Endodermal cell (in vitro differentiated cells): ENCODE measurements around the gene COL21A1. TPM values are rescaled to one million over a fixed set of nuclear protein-coding genes. Genes with fewer than 3 reads are reported as not detected.

Source experiments
- DNase-seq: peaks from one replicate; pipeline ENCODE4 v3.0.0-alpha.2; 2017
- H3K27ac ChIP-seq: 2 replicates; pipeline ENCODE4 v1.5.1; 2013; ENCODE audit warnings: mild to moderate bottlenecking, low read depth, low read length, moderate library complexity
- H3K27me3 ChIP-seq: 2 replicates; pipeline ENCODE4 v1.6.1; 2013; ENCODE audit warnings: mild to moderate bottlenecking, low read length, moderate library complexity; ENCODE audit not compliant: insufficient read depth, control insufficient read depth, poor library complexity, severe bottlenecking
- H3K36me3 ChIP-seq: 2 replicates; pipeline ENCODE4 v1.7.0; 2013; ENCODE audit warnings: mild to moderate bottlenecking, low read length, moderate library complexity; ENCODE audit not compliant: control insufficient read depth, insufficient read depth
- H3K4me1 ChIP-seq: one replicate; pipeline ENCODE4 v1.7.0; 2013; ENCODE audit warnings: low read length; ENCODE audit not compliant: control insufficient read depth, insufficient read depth
- H3K4me3 ChIP-seq: 2 replicates; pipeline ENCODE4 v1.5.1; 2013; ENCODE audit warnings: mild to moderate bottlenecking, low read length, moderate library complexity
- H3K9ac ChIP-seq: 2 replicates; pipeline ENCODE4 v1.6.1; 2013; ENCODE audit warnings: mild to moderate bottlenecking, low read length, moderate library complexity; ENCODE audit not compliant: poor library complexity, severe bottlenecking; ENCODE audit errors: extremely low read depth
- H3K9me3 ChIP-seq: 2 replicates; pipeline ENCODE4 v1.6.1; 2013; ENCODE audit warnings: mild to moderate bottlenecking, low read length, moderate library complexity; ENCODE audit not compliant: control insufficient read depth
- H3K27ac Mint-ChIP-seq: 2 replicates; pipeline ENCODE4 v1.8.0; 2020; ENCODE audit warnings: mixed read lengths
- H3K27me3 Mint-ChIP-seq: 2 replicates; pipeline ENCODE4 v1.8.0; 2021; ENCODE audit warnings: mild to moderate bottlenecking, mixed read lengths; ENCODE audit not compliant: insufficient read depth
- H3K36me3 Mint-ChIP-seq: 2 replicates; pipeline ENCODE4 v1.8.0; 2020; ENCODE audit warnings: low read depth, mixed read lengths
- H3K4me1 Mint-ChIP-seq: 2 replicates; pipeline ENCODE4 v1.8.0; 2020; ENCODE audit warnings: mixed read lengths
- H3K4me3 Mint-ChIP-seq: 2 replicates; pipeline ENCODE4 v1.8.0; 2020; ENCODE audit warnings: mild to moderate bottlenecking, moderate library complexity, mixed read lengths
- H3K9me3 Mint-ChIP-seq: 2 replicates; pipeline ENCODE4 v1.8.0; 2020; ENCODE audit warnings: mild to moderate bottlenecking, mixed read lengths
- WGBS, 2 experiments: methylation state at CpG; one replicate each; pipeline versions ENCODE4 v1.1.5 to v1.1.7; 2013; ENCODE audit warnings: missing lambda C conversion rate in 2 of 2, mixed read lengths in 1 of 2; ENCODE audit not compliant: insufficient coverage in 1 of 2, insufficient read length in 1 of 2; 5-methylcytosine and 5-hydroxymethylcytosine counted together
- total RNA-seq, 2 donors: library from RNA; stranded (reverse); fragmentation: NEBNext Ultra II Directional in 1 of 2; extraction: Animal tissue kit (Norgen Biotek cat#: 25700) in 1 of 2; gene quantifications; 2 replicates in 1 of 2; 3 replicates in 1 of 2; pipeline ENCODE4 v1.2.1, GENCODE V29; 2021
- TF ChIP-seq, protein P1 (sequence below): fragments of 200-600 bp; sonication (generic); conservative IDR thresholded peaks from 2 replicates; pipeline ENCODE4 v1.5.0; 2021; ENCODE audit warnings: antibody characterized with exemption, mild to moderate bottlenecking

COL21A1 gene
- total RNA-seq, 2 donors from 2014 or later: 0.71 to 1.9 TPM

DNA sequence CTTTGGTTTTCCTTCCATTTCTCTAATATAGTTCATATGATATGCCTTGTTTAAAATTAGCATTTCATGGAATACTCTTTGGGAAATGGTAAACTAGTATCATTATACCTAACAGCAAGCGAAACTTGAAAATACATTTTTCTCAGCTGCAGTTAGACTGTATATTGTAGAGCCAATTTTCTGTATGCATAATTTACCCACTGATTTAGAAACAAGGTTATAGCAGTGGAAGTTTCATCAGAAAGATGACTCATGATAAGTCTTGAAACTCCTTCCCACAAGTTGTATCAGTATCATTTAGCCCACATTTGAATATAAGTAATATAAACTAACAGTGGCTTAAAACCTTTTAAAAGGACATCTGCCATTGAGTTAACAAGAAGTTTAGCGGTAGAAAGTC, 207.2 kb downstream of the COL21A1 start:
- no peaks in the 10 kb centered on the region for H3K9me3 Mint-ChIP-seq
- Histone ChIP-seq H3K27me3 (no peaks in the 10 kb centered on the region), H3K4me1 (no peaks in the 10 kb centered on the region), H3K9ac (no peak overlapping the region), H3K27ac (no peak overlapping the region), H3K9me3 (no peaks in the 10 kb centered on the region), H3K4me3 (no peak overlapping the region), H3K36me3 (no peaks in the 10 kb centered on the region)
- no peak for DNase-seq
- no peaks in the 10 kb centered on the region for H3K36me3 Mint-ChIP-seq
- H3K27me3 Mint-ChIP-seq: no peaks in the 10 kb centered on the region
- no peak overlapping the region for H3K27ac Mint-ChIP-seq
- 83 to 96% methylated on average over 2 of the region's 2 CpGs for WGBS, 2 experiments
- no peak overlapping the region for H3K4me3 Mint-ChIP-seq
- TF ChIP-seq, protein P1, sequence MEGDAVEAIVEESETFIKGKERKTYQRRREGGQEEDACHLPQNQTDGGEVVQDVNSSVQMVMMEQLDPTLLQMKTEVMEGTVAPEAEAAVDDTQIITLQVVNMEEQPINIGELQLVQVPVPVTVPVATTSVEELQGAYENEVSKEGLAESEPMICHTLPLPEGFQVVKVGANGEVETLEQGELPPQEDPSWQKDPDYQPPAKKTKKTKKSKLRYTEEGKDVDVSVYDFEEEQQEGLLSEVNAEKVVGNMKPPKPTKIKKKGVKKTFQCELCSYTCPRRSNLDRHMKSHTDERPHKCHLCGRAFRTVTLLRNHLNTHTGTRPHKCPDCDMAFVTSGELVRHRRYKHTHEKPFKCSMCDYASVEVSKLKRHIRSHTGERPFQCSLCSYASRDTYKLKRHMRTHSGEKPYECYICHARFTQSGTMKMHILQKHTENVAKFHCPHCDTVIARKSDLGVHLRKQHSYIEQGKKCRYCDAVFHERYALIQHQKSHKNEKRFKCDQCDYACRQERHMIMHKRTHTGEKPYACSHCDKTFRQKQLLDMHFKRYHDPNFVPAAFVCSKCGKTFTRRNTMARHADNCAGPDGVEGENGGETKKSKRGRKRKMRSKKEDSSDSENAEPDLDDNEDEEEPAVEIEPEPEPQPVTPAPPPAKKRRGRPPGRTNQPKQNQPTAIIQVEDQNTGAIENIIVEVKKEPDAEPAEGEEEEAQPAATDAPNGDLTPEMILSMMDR: no peak
- H3K4me1 Mint-ChIP-seq: peaks cover 6% of the 10 kb centered on the region

DNA sequence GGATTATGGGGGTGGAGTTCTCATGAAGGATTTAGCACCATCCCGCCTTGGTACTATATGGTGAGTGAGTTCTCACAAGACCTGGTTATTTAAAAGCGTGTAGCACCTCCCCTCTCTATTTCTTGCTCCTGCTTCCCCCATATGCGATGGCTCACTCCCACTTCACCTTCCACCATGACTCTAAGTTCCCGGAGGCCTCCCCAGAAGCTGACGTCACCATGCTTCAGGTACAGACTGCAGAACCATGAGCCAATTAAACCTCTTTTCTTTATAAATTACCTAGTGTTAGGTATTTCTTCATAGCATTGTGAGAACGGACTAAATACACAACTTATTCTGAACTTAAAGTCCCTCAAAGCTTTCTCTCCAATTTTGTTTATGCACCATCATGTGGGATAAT, 208.6 kb downstream of the COL21A1 start:
- Histone ChIP-seq H3K4me3 (no peak overlapping the region), H3K27ac (no peak overlapping the region), H3K27me3 (no peaks in the 10 kb centered on the region), H3K9ac (no peak overlapping the region), H3K36me3 (no peaks in the 10 kb centered on the region), H3K4me1 (no peaks in the 10 kb centered on the region), H3K9me3 (no peaks in the 10 kb centered on the region)
- no peak for DNase-seq
- 87 to 93% methylated on average over 5 to 6 of the region's 6 CpGs for WGBS, 2 experiments
- TF ChIP-seq, protein P1: no peak
- peaks cover 6% of the 10 kb centered on the region for H3K4me1 Mint-ChIP-seq
- no peaks in the 10 kb centered on the region for H3K27me3 Mint-ChIP-seq
- H3K36me3 Mint-ChIP-seq: no peaks in the 10 kb centered on the region
- no peaks in the 10 kb centered on the region for H3K9me3 Mint-ChIP-seq
- H3K27ac Mint-ChIP-seq: no peak overlapping the region
- H3K4me3 Mint-ChIP-seq: no peak overlapping the region

DNA sequence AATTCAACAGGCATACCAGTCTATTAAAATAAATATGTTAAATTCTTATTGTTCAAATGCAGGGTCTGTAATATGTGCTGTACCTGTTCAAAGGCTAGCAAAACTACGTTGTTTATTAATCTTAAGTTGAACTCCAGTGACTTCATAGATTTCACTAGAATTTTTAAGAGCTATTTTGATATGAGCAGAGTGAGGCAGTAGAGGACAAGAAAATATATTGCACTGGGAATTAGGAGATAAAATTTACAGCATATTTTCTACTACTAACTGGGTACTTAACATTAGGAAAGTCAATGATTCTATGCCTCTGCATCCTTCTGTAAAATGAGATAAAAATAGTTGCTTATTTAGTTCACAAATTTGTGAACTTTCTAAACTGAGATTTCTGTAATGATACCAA, 209.8 kb downstream of the COL21A1 start:
- Histone ChIP-seq H3K9me3 (no peaks in the 10 kb centered on the region), H3K4me1 (no peaks in the 10 kb centered on the region), H3K36me3 (no peaks in the 10 kb centered on the region), H3K9ac (no peak overlapping the region), H3K4me3 (no peak overlapping the region), H3K27ac (no peak overlapping the region), H3K27me3 (no peaks in the 10 kb centered on the region)
- peaks cover 1% of the 10 kb centered on the region for H3K4me1 Mint-ChIP-seq
- TF ChIP-seq, protein P1: no peak
- no peak overlapping the region for H3K4me3 Mint-ChIP-seq
- no peaks in the 10 kb centered on the region for H3K9me3 Mint-ChIP-seq
- 95% methylated on average over 1 of the region's 1 CpG; no CpG with 5 or more reads in 1 of the 2 experiments for WGBS, 2 experiments
- no peaks in the 10 kb centered on the region for H3K27me3 Mint-ChIP-seq
- DNase-seq: no peak
- H3K27ac Mint-ChIP-seq: no peak overlapping the region
- no peaks in the 10 kb centered on the region for H3K36me3 Mint-ChIP-seq
